Kidney epithelial cell (primary cell): Measurements from ENCODE around the gene NFE2. TPM values are rescaled to one million over a fixed set of nuclear protein-coding genes. Genes with fewer than 3 reads are reported as not detected.
A peak's percentile ranks its signal among the peaks of the same experiment; 100 is the strongest.
"Not testable (repeated sequence)": the region's sequence is repeated elsewhere in the genome, so short reads cannot be mapped to it uniquely, and the experiment has no call there.

ENCODE experiments used
- DNase-seq: peaks from one replicate; pipeline ENCODE4 v3.0.0-alpha.2; 2010; ENCODE audit warnings: low read depth
- H3K27me3 ChIP-seq: 2 replicates; pipeline ENCODE4 v1.6.0; 2011; ENCODE audit warnings: low read length; ENCODE audit not compliant: control insufficient read depth, insufficient read depth
- H3K36me3 ChIP-seq: 2 replicates; pipeline ENCODE4 v1.5.1; 2011; ENCODE audit warnings: low read length; ENCODE audit not compliant: control insufficient read depth, insufficient read depth
- H3K4me3 ChIP-seq: 2 replicates; pipeline ENCODE4 v1.5.1; 2011; ENCODE audit warnings: low read depth, mild to moderate bottlenecking, control low read depth, low read length
- total RNA-seq: library from RNA; depleted of rRNA; stranded (reverse); fragments of >200 nt; gene quantifications from 2 replicates; pipeline ENCODE4 v1.2.3, GENCODE V29; 2015
- TF ChIP-seq, protein P1 (sequence below): IDR thresholded peaks from 2 replicates; pipeline ENCODE4 v1.5.1; 2011; ENCODE audit warnings: mild to moderate bottlenecking, moderate library complexity, low read length, control low read depth, inconsistent platforms; ENCODE audit not compliant: insufficient read depth, poor library complexity, severe bottlenecking

The NFE2 gene
- total RNA-seq, 1 donor from 2014 or later, result 0.17 TPM

DNA sequence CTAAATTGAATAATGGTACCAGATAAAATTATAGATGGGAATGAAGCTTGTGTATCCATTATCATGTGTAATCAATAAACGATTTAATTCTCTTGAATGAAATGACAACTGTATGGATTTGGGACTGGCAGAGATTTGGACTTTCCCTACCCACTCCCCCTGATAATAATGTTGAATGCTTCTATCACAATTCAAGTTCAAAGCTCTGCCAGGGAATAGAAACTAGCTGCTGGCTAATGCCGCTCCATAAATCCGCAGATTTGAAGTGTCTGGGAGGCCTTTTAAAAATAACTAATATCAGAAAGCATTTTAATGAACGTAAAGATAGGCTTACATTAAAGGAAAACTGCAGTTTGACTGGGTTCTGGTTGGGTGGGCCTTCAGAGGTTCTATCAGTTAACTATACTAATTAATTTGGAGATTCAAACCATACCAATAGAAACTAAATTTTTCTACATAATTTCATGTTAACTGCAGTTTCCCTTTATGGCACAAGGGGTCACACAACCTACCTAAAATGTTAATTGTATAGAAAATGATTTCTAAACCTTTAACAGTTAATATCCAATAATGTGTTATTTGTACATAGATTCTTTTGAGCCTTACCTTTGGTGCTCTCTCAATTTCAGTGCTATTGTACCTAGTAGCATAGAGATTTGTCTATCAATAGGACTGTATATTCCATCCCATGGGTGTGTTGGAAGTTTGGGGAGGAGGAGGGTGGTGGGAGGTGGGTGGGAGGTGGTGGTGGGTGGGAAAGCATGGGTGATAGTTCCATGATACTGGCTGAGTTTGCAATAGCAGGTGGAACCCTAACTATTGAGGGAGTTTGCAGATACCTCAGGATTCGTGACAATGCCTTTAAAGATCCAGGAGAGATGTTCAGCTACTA is 15.4 kb downstream of the NFE2 start:
- DNase-seq, result no peak
- TF ChIP-seq, protein P1, sequence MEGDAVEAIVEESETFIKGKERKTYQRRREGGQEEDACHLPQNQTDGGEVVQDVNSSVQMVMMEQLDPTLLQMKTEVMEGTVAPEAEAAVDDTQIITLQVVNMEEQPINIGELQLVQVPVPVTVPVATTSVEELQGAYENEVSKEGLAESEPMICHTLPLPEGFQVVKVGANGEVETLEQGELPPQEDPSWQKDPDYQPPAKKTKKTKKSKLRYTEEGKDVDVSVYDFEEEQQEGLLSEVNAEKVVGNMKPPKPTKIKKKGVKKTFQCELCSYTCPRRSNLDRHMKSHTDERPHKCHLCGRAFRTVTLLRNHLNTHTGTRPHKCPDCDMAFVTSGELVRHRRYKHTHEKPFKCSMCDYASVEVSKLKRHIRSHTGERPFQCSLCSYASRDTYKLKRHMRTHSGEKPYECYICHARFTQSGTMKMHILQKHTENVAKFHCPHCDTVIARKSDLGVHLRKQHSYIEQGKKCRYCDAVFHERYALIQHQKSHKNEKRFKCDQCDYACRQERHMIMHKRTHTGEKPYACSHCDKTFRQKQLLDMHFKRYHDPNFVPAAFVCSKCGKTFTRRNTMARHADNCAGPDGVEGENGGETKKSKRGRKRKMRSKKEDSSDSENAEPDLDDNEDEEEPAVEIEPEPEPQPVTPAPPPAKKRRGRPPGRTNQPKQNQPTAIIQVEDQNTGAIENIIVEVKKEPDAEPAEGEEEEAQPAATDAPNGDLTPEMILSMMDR, result peak; percentile 21
- no peak overlapping the region for H3K4me3 ChIP-seq
- peaks cover 7% of the 10 kb centered on the region for H3K36me3 ChIP-seq
- no peaks in the 10 kb centered on the region for H3K27me3 ChIP-seq

DNA sequence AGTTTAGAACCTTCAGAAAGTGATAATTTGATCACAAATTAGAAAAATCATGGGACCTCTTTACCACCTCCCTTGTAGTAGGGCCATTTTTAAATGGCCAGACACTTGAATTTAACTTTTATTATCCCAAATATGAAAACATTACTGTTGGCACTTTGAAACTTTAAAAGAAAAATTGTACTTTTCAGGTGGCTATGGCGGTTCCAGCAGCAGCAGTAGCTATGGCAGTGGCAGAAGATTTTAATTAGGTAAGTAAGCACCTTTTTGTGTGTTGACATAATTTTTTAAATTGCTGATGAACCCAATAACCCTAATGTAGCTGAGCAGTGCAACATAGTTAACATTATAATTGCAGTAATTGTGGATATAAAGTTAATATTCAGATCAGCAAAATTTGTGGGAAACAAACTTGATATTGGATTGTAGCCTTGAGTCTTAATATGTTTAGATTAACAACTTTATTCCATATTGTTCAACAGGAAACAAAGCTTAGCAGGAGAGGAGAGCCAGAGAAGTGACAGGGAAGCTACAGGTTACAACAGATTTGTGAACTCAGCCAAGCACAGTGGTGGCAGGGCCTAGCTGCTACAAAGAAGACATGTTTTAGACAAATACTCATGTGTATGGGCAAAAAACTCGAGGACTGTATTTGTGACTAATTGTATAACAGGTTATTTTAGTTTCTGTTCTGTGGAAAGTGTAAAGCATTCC is 16.6 kb downstream of the NFE2 start:
- not testable (repeated sequence) for DNase-seq, H3K27me3 ChIP-seq, H3K36me3 ChIP-seq
- peak overlapping the region; percentile 99 for H3K4me3 ChIP-seq

DNA sequence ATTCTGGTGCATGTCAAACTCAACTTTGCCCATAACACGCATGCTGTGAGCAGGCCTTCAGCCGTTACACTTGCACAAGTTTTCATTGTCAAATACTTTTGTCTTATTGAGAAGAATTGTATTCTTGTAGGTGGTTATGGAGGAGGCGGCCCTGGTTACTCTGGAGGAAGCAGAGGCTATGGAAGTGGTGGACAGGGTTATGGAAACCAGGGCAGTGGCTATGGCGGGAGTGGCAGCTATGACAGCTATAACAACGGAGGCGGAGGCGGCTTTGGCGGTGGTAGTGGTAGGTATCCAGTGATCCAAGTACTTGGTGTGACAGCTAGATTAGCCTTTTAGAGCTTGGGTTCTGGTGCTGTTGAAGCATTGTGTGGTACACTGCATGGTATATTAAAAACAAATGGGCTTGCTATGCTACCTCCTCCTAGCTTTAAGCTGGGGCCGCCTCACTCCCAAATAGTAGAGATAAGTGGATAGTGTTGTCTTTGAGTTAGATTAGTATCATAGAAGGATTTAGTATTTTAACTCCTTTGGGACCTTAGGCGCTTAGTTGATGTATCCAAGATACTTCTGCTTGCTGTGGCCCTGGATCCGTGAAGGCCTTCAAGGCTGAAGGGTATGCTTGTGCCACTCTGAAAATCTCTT is 17.7 kb downstream of the NFE2 start:
- TF ChIP-seq, protein P1, result no peak
- peaks cover 7% of the 10 kb centered on the region for H3K36me3 ChIP-seq
- no peaks in the 10 kb centered on the region for H3K27me3 ChIP-seq
- DNase-seq, result no peak
- H3K4me3 ChIP-seq, result peak overlapping the region; percentile 99

DNA sequence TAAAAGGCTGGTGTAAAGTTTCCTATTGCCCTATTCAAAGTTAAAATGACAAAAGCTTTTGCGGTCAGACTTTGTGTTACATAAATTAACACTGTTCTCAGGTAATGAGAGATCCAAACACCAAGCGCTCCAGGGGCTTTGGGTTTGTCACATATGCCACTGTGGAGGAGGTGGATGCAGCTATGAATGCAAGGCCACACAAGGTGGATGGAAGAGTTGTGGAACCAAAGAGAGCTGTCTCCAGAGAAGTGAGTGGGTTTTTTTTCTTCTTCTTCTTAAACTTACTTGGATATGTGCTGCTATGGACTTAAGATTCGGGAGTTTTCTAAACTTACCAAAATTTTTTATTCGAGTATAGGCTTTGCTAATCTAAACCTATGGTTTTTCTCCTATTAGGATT is 19.1 kb downstream of the NFE2 start:
- not testable (repeated sequence) for H3K27me3 ChIP-seq, DNase-seq, H3K36me3 ChIP-seq
- H3K4me3 ChIP-seq, result peak overlapping the region; percentile 99

DNA sequence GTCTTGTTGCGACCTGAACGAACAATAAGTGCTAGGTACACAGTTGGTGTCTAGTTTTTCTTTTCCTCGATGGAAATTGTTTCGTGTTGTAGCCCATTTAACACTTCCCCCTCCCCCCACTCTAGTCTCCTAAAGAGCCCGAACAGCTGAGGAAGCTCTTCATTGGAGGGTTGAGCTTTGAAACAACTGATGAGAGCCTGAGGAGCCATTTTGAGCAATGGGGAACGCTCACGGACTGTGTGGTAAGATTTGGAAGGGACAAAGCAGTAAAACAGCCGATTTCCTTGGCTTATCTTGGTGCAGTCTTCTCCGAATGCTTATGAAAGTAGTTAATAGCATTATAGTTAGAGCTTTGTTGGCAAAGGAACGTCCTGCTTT is 19.6 kb downstream of the NFE2 start:
- not testable (repeated sequence) for H3K36me3 ChIP-seq, DNase-seq, H3K27me3 ChIP-seq
- peak overlapping the region; percentile 99 for H3K4me3 ChIP-seq

DNA sequence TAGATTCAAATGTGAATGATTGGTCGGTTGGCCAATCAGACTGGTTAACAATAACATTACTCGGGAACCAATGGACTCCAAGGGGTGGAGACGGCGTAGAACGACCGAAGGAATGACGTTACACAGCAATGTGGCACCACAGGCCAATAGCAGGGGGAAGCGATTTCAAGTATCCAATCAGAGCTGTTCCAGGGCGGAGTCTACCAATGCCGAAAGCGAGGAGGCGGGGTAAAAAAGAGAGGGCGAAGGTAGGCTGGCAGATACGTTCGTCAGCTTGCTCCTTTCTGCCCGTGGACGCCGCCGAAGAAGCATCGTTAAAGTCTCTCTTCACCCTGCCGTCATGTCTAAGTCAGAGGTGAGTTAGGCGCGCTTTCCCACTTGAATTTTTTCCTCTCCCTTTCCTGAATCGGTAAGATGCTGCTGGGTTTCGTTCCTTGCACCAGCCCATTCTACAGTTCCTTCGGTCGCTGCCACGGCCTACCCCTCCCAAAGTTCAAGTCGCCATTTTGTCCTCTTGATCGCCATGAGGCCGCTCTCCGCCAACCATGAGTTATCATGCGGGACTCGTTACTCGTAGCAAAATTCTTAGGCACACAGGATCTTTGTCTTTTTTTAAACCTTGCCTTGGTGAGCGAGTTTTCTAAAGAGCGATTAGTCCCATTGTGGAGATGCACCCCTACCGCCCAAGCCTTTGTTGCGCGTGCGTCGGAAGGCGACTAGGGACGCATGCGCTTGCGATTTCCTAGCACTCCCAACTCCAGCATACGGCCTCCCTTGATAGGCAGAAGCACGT is 20.2 kb downstream of the NFE2 start, which contains the start of gene HNRNPA1:
Gene HNRNPA1, plus strand, starts transcription at position 259 of the 793 bp plus-strand sequence. Its CDS starts 82 bp downstream, at position 341.
- TF ChIP-seq, protein P1, result no peak
- H3K36me3 ChIP-seq, result peaks cover 3% of the 10 kb centered on the region
- H3K4me3 ChIP-seq, result peak within 1 kb of the TSS; percentile 99

More for the DNA sequence above, 20.2 kb downstream of the NFE2 start, which contains the start of gene HNRNPA1:
- peak; percentile 99 for DNase-seq
- no peaks in the 10 kb centered on the region for H3K27me3 ChIP-seq
